NCI-H748 (cell line): Measurements from ENCODE around the gene TANGO6.

Experiments
- DNase-seq: peaks from one replicate; lab custom pipeline; 2025; ENCODE audit not compliant: unreplicated experiment; lab: John Stamatoyannopoulos, UW

Gene TANGO6

DNA sequence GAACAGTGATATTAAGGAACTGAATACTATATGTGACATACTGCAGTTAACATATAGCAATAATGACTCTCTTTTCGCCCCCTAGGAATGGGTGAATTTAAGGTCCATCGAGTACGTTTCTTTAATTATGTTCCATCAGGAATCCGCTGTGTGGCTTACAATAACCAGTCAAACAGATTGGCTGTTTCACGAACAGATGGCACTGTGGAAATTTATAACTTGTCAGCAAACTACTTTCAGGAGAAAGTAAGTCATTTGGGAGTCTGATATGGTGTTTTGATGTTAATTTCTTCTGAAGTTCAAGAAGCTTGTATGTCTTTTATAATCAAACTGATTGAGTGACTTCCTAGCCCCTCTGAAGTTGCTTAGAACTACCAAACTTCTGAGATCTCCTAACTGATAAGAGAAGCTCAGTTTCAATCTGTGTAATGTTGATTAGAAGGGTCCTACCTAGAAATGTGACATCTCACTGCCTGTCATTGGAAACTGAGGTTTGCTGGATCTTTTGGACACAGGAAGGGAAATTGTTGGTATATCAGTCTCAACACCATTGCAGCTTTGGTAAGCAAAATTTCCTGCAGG is 290.1 kb downstream of the TANGO6 start:
- DNase-seq = no peak
